HG02943 (cell line): ENCODE measurements around the gene TIMMDC1.
"Not testable (repeated sequence)": the region's sequence is repeated elsewhere in the genome, so short reads cannot be mapped to it uniquely, and the experiment has no call there.

Experiments
- ATAC-seq: cut with Tn5 transposase; IDR thresholded peaks from one replicate; pipeline ENCODE4 v1.9.1; 2021; ENCODE audit warnings: mild to moderate bottlenecking, low read depth, moderate library complexity; ENCODE audit not compliant: unreplicated experiment

The TIMMDC1 gene

DNA sequence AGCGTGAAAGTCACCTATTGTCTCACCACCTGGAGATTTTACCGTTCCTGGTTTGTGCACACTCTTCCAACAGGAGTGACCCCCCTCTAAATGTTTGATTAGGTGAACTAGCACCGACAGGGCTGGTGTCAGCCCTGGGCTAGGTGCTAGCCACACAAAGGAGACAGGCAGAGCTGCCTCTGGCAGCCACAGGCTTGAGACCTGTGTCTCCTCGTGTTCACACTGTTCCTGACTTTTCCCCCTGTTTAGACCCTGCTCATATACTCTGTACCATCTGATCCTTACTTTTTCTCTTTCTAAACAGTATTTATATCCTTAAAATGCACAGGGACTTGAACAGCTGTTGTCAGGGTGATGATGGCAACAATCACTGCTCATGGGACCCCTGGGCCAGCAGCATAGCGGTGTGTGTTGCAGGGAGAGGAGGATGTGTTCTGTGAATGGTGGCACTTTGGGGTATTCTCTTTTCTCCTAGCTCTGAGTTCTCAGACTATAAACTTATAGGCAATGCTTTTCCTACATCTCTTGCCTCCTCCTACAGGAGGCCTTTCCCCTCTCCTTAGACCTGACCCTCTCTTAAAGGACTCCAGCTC is 55.6 kb downstream of the TIMMDC1 start:
- no peak for ATAC-seq

DNA sequence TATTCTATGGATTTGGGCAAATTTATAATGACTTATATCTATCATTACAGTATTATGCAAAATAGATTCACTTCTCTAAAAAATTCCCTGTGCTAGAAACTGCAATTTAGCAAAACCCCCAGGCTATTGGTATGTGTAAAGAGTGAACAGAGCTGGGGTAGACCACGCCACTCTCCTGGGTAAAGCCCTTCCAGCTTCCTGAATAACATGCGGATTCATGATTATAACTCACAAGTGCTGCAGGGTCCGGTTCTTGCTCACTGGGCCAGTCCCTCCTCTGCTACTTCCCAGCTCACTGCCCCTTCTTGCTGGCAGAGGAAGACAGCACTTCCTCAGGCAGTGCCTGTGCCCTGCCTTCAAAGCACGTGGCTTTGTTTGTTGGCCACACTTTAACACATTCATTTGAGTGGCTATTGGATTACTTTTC is 57.0 kb downstream of the TIMMDC1 start:
- no peak for ATAC-seq

DNA sequence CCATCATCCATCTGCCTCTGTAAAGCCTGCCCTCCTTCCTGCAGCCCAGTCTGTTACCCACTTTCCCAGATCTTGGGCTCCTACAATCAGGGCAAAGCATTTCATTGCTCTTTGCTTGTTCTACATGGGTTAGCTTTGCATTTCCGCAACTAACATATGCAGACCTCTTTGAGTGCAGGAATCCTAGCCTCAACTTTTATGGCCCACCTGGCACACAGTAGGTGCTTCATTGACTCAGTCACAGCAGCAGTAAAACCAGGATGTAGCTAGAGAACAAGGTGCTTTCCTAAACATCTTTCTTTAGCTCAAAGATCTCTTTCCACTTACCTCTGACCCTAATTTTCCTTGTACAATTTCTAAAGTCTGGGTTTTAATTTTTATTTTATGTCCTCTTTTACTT is 57.6 kb downstream of the TIMMDC1 start:
- ATAC-seq = no peak

DNA sequence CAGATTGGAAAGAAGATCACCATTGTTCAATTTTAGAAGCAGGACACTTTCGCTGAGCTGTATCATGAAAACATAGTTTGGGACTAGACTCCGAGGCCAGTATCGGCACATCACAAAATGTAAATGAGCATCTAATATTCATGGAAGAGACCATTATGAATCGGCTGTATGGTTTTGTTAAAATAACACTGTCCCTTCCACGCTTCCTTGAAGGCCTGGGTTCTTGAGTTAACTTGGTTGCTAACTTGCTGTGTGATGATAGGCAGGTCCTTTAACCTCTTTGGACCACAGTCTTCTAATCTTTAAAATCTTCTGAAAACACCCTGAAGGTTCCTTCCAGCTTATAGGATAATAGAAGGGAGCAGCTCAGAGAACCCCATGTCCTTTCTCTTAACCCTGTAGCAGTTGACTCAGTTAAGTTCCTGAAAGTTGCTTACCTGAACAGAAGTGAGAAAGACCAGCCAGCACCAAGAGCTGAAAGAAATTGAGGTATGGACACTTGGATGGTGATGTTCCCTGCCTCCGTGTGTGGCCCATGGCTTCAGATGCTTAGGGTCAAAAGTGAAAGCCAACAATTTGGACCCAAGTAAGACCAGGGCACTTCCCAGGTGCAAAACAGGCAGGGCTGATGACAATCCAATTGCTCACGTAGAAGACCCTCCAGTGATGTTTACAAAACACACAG is 59.0 kb downstream of the TIMMDC1 start:
- no peak for ATAC-seq

DNA sequence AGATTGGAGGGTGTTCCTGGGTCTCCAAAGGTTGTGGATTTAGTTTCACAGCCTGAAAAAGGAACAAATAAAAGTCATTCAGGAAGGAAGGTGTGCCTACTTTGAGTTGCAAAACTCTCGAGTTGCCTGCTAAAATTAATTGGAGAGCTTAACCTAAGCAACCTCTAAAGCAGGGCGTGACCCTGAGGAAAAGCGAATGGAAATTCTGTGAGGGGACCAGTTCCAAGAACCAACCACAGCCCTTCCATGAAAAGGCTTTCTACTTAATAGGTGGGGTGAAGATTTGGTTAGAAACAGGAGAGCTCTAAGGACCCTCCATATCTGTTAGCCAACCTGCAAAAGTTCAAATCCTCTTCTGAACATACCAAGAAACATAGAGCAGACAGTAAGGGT is 59.5 kb downstream of the TIMMDC1 start:
- ATAC-seq = no peak

DNA sequence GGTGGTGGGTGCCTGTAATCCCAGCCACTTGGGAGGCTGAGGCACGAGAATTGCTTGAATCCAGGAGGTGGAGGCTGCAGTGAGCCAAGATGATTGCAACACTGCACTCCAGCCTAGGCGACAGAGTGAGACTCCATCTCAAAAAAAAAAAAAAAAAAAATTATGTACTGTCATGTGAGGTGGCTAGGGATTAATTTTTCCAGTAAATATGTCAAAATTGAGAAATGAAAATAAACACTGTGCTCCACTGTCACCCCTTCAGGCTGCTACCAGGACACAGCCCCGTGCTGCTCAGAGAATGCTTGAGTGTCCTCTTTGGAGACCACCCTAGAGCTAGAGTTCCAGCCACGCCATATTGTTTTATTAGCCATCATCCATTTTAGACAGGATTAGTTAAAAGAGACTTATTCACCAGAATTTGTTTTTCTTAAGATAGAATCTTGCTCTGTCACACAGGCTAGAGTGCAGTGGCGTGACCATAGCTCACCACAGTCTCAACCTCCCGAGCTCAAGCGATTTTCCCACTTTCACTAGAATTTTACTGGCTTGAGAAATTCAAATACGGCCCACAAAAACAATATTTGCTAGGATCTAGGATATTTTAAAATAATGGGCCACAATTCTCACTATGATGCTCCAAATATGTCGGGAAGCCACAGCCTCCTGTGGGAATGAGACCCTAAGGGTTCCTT is 60.4 kb downstream of the TIMMDC1 start:
- no peak for ATAC-seq

DNA sequence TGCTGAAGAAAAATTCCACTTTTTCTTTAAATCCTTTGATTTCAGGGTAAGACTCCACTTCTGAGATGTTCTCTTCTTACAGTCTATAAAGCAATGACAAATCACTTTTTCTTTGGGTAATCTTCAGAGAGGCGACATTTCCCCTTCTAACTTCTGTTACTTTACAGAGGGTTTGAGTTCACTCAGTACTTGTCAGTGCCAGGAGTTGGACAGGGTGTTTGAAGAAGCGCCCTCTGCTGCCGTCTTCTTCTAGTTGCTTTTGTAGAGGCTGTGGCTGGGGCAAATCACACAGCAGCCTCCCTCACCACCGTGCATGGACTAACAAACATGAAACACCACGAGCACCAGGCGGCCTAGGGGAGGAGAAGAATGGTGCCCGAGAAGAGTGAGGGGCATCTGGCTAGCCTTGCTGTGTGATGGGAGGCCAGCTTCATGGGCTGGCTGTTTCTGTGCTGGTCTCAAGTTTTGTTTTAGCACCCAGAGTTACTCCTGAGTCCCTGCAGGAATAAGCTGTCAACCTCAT is 61.2 kb downstream of the TIMMDC1 start, which contains the start of gene CD80:
TSS of gene CD80 (minus strand) at position 174 of the 523 bp plus-strand sequence. CDS start 1,886 bp downstream, outside the sequence.
- ATAC-seq = peak; percentile 61

DNA sequence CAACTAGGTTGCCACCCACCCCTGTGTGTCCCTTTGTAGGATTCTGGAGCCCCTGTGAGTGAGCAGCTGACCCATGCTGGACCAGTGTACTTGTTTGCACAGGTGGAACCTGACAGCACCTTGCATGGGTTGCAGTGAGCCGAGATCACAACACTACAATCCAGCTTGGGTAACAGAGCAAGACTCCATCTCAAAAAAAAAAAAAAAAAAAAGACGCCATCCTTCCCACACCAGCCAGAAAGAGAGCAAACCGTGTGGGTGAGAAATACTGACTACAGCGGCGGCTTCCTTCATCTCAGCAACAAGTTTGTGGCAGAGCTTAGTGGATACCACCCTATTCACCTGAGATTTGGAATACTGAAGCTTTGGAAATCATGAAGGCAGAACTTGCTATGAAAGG is 61.8 kb downstream of the TIMMDC1 start:
- no peak for ATAC-seq

DNA sequence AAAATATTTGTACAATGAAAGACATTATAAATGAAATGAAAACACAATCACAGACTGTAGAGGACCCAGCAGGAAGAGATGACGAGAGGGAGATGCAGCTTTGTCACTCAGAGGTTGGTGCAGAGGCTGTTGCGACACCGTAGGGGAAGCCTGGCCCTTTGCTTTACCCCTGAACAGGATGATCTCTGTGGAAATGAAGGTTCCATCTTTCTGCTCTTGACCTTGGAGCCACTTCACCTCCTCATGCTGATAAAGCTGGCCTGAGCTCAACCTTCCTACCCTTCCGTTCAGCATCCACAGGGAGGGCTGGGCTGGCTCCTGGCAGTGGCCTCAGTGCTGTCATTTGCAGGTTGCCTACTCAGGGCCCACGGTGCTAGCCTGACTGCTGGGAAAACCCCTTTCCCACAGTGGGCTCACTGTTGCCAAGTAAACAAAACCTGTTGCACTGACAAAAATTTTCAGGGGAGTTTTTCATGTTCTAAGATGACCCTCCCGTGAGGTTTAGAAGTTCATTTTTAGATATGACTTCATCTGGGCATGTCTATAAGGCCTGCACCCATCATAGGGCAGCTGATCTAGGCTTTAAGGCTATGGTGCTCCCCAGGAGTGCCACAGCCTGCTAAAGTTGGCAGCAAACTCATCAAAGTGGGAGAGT is 64.1 kb downstream of the TIMMDC1 start:
- ATAC-seq = peak; percentile 61

DNA sequence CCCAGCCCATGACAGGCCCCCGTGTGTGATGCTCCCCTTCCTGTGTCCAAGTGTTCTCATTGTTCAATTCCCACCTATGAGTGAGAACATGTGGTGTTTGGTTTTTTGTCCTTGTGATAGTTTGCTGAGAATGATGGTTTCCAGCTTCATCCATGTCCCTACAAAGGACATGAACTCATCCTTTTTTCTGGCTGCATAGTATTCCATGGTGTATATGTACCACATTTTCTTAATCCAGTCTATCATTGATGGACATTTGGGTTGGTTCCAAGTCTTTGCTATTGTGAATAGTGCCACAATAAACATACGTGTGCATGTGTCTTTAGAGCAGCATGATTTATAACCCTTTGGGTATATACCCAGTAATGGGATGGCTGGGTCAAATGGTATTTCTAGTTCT is 65.0 kb downstream of the TIMMDC1 start:
- ATAC-seq = not testable (repeated sequence)

DNA sequence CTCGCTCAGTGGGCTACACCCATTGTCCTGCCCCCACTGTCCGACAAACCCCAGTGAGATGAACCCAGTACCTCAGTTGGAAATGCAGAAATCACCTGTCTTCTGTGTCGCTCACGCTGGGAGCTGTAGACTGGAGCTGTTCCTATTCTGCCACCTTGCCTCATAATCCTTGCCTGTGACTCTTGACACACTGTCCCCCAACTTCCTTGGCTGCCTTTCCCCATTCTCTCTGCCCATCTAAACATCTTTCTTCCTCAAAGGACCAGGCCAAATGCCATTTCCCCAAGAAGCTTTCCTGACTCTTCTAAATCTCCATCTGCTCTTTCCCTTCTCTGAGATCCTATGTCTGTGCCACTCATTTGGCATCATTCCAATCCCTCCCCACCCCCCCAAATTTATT is 70.8 kb downstream of the TIMMDC1 start:
- ATAC-seq = no peak

DNA sequence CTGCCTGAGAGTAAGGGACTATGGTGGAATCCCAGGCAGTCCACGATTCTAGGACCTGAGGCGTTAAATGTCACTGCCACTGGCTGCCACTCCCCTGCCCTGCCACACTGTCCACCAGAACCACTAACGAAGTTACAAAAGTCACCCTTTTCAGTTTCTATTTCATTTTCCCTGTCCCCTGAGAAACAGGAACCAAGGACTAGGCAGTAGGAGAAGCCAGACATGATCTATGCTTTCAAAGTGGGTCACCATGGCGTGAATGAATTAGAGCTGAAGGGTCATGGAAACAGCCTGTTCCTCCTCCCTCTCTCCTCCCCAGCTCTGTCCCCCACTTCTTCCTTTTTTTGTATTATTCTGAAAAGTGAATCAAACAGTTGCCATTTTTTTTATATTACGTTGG is 71.9 kb downstream of the TIMMDC1 start:
- ATAC-seq = peak; percentile 77

DNA sequence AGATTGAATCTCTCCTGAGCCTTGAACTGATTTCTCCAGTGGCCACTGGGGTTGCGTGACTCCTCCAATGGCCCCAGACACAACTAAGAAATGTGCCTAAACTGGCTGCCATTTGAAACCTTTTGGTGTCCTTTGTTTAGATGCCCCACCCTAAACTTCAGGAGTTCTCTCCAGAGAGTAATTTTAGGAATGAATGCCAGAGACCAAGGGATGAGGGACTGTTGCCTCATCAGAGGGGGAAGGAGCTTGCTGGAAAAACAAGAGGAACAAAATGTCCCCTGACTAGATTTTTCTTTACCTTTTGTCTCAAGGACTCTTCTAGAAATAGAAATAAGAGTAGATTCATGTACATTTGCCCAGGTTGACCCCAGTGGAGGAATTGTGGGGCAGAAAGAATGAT is 72.9 kb downstream of the TIMMDC1 start:
- ATAC-seq = no peak

DNA sequence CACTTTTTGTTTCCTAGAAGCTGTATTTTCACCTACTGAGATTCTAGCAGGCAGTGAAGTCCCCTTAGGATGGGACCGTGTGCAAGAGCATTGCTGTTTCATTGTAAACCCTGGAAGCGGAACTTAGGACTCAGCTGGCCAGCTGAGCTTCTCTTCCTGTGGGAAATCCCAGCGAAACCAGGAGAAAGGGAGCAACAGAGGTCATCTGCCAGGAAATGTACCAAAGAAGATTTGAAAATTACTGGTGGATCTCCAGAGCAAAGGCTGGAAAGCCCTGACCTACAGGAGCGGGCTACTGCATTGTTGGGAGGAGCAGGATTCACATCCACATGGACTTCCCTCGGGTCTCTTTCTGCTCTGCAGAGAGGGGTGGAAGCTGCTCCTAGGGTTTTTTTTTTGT is 73.3 kb downstream of the TIMMDC1 start:
- ATAC-seq = no peak
